Thyroid gland (tissue), 4 donors: ENCODE measurements around the gene PCNX3.

Experiments
- CTCF ChIP-seq, 6 experiments: fragments of 200-600 bp in 3 of 6; fragments of 450-650 bp in 3 of 6; sonication (generic) in 3 of 6; IDR thresholded peaks; one replicate each; pipeline ENCODE4 v1.5.1; 2016 to 2019; ENCODE audit warnings: antibody characterized with exemption in 6 of 6, mild to moderate bottlenecking in 2 of 6, inconsistent platforms in 1 of 6, moderate library complexity in 1 of 6
- POLR2A ChIP-seq, 2 donors: fragments of 450-650 bp; IDR thresholded peaks; one replicate each; pipeline ENCODE4 v1.6.1; 2017; ENCODE audit warnings: antibody characterized with exemption in 2 of 2, mild to moderate bottlenecking in 2 of 2, moderate library complexity in 1 of 2

GRCh38 chr11:65574109-65574810 lies 41.3 kb upstream of the PCNX3 start:
- TF ChIP-seq CTCF (IDR thresholded peaks at IDR 0.05) (peak; percentile 41 to 99 (median 92)), POLR2A (IDR thresholded peaks at IDR 0.05) (no peak)
